Endodermal cell (in vitro differentiated cells): ENCODE results near the gene EPG5. TPM values are rescaled to one million over a fixed set of nuclear protein-coding genes. Genes with fewer than 3 reads are reported as not detected.

Experiments used
- DNase-seq: peaks from one replicate; pipeline ENCODE4 v3.0.0-alpha.2; 2017
- H3K27ac ChIP-seq: 2 replicates; pipeline ENCODE4 v1.5.1; 2013; ENCODE audit warnings: mild to moderate bottlenecking, low read depth, low read length, moderate library complexity
- H3K27me3 ChIP-seq: 2 replicates; pipeline ENCODE4 v1.6.1; 2013; ENCODE audit warnings: mild to moderate bottlenecking, low read length, moderate library complexity; ENCODE audit not compliant: insufficient read depth, control insufficient read depth, poor library complexity, severe bottlenecking
- H3K36me3 ChIP-seq: 2 replicates; pipeline ENCODE4 v1.7.0; 2013; ENCODE audit warnings: mild to moderate bottlenecking, low read length, moderate library complexity; ENCODE audit not compliant: control insufficient read depth, insufficient read depth
- H3K4me1 ChIP-seq: one replicate; pipeline ENCODE4 v1.7.0; 2013; ENCODE audit warnings: low read length; ENCODE audit not compliant: control insufficient read depth, insufficient read depth
- H3K4me3 ChIP-seq: 2 replicates; pipeline ENCODE4 v1.5.1; 2013; ENCODE audit warnings: mild to moderate bottlenecking, low read length, moderate library complexity
- H3K9ac ChIP-seq: 2 replicates; pipeline ENCODE4 v1.6.1; 2013; ENCODE audit warnings: mild to moderate bottlenecking, low read length, moderate library complexity; ENCODE audit not compliant: poor library complexity, severe bottlenecking; ENCODE audit errors: extremely low read depth
- H3K9me3 ChIP-seq: 2 replicates; pipeline ENCODE4 v1.6.1; 2013; ENCODE audit warnings: mild to moderate bottlenecking, low read length, moderate library complexity; ENCODE audit not compliant: control insufficient read depth
- H3K27ac Mint-ChIP-seq: 2 replicates; pipeline ENCODE4 v1.8.0; 2020; ENCODE audit warnings: mixed read lengths
- H3K27me3 Mint-ChIP-seq: 2 replicates; pipeline ENCODE4 v1.8.0; 2021; ENCODE audit warnings: mild to moderate bottlenecking, mixed read lengths; ENCODE audit not compliant: insufficient read depth
- H3K36me3 Mint-ChIP-seq: 2 replicates; pipeline ENCODE4 v1.8.0; 2020; ENCODE audit warnings: low read depth, mixed read lengths
- H3K4me1 Mint-ChIP-seq: 2 replicates; pipeline ENCODE4 v1.8.0; 2020; ENCODE audit warnings: mixed read lengths
- H3K4me3 Mint-ChIP-seq: 2 replicates; pipeline ENCODE4 v1.8.0; 2020; ENCODE audit warnings: mild to moderate bottlenecking, moderate library complexity, mixed read lengths
- H3K9me3 Mint-ChIP-seq: 2 replicates; pipeline ENCODE4 v1.8.0; 2020; ENCODE audit warnings: mild to moderate bottlenecking, mixed read lengths
- CTCF ChIP-seq: fragments of 200-600 bp; sonication (generic); conservative IDR thresholded peaks from 2 replicates; pipeline ENCODE4 v1.5.0; 2021; ENCODE audit warnings: antibody characterized with exemption, mild to moderate bottlenecking
- WGBS, 2 experiments: methylation state at CpG; one replicate each; pipeline versions ENCODE4 v1.1.5 to v1.1.7; 2013; ENCODE audit warnings: missing lambda C conversion rate in 2 of 2, mixed read lengths in 1 of 2; ENCODE audit not compliant: insufficient coverage in 1 of 2, insufficient read length in 1 of 2; 5-methylcytosine and 5-hydroxymethylcytosine counted together
- total RNA-seq, 2 donors: library from RNA; stranded (reverse); fragmentation: NEBNext Ultra II Directional in 1 of 2; extraction: Animal tissue kit (Norgen Biotek cat#: 25700) in 1 of 2; gene quantifications; 2 replicates in 1 of 2; 3 replicates in 1 of 2; pipeline ENCODE4 v1.2.1, GENCODE V29; 2021

The EPG5 gene
- total RNA-seq, 2 donors from 2014 or later: 25.6 to 28.6 TPM

GRCh38 chr18:46007165-46007564 is 40.0 kb upstream of the EPG5 start:
- DNase-seq: no peak

GRCh38 chr18:46002934-46003333 is 35.8 kb upstream of the EPG5 start:
- H3K9me3 Mint-ChIP-seq: peaks cover 13% of the 10 kb centered on the region
- H3K9ac ChIP-seq: no peak overlapping the region
- no peaks in the 10 kb centered on the region for H3K27me3 ChIP-seq
- H3K27ac Mint-ChIP-seq: no peak overlapping the region
- H3K27me3 Mint-ChIP-seq: peaks cover 1% of the 10 kb centered on the region
- H3K4me3 ChIP-seq: no peak overlapping the region
- H3K4me3 Mint-ChIP-seq: no peak overlapping the region
- WGBS, 2 experiments: 86% methylated on average over 1 of the region's 1 CpG; no CpG with 5 or more reads in 1 of the 2 experiments
- peaks cover 12% of the 10 kb centered on the region for H3K4me1 Mint-ChIP-seq
- no peak for DNase-seq
- no peak overlapping the region for H3K27ac ChIP-seq
- H3K36me3 ChIP-seq: no peaks in the 10 kb centered on the region
- no peak for TF ChIP-seq CTCF
- no peaks in the 10 kb centered on the region for H3K4me1 ChIP-seq
- peaks cover 3% of the 10 kb centered on the region for H3K36me3 Mint-ChIP-seq
- peaks cover 11% of the 10 kb centered on the region for H3K9me3 ChIP-seq

More at GRCh38 chr18:46007165-46007564, 40.0 kb upstream of the EPG5 start:
- Mint-ChIP-seq H3K4me3 (no peak overlapping the region), H3K4me1 (no peaks in the 10 kb centered on the region), H3K36me3 (peaks cover 3% of the 10 kb centered on the region), H3K27ac (no peak overlapping the region), H3K27me3 (peaks cover 1% of the 10 kb centered on the region), H3K9me3 (peaks cover 9% of the 10 kb centered on the region)
- Histone ChIP-seq H3K4me1 (no peaks in the 10 kb centered on the region), H3K36me3 (peaks cover 6% of the 10 kb centered on the region), H3K27ac (no peak overlapping the region), H3K9ac (no peak overlapping the region), H3K9me3 (peaks cover 6% of the 10 kb centered on the region), H3K4me3 (no peak overlapping the region), H3K27me3 (no peaks in the 10 kb centered on the region)
- TF ChIP-seq CTCF: no peak
- 91 to 98% methylated on average over 4 to 5 of the region's 5 CpGs for WGBS, 2 experiments

GRCh38 chr18:46001892-46002291 is 34.8 kb upstream of the EPG5 start:
- H3K9me3 ChIP-seq: peaks cover 11% of the 10 kb centered on the region

More at GRCh38 chr18:46001892-46002291, 34.8 kb upstream of the EPG5 start:
- Mint-ChIP-seq H3K9me3 (peaks cover 13% of the 10 kb centered on the region), H3K36me3 (peaks cover 3% of the 10 kb centered on the region), H3K4me3 (no peak overlapping the region), H3K27ac (no peak overlapping the region), H3K27me3 (peaks cover 1% of the 10 kb centered on the region), H3K4me1 (peaks cover 16% of the 10 kb centered on the region)
- no peaks in the 10 kb centered on the region for H3K27me3 ChIP-seq
- no peak for TF ChIP-seq CTCF
- H3K4me3 ChIP-seq: no peak overlapping the region
- DNase-seq: no peak
- no peaks in the 10 kb centered on the region for H3K36me3 ChIP-seq
- no peak overlapping the region for H3K9ac ChIP-seq
- no peaks in the 10 kb centered on the region for H3K4me1 ChIP-seq
- no peak overlapping the region for H3K27ac ChIP-seq
- WGBS, 2 experiments: 92% methylated on average over 2 of the region's 2 CpGs; no CpG with 5 or more reads in 1 of the 2 experiments
